ENCODE data around the gene MEIS1.

The MEIS1 gene

GRCh38 chr2:66581339-66582103, 146.6 kb downstream of the MEIS1 start:
- no peak for DNase-seq (ENCODE audit: low spot score)

GRCh38 chr2:66582104-66582986, 147.4 kb downstream of the MEIS1 start:
- DNase-seq (ENCODE audit: low spot score): no peak

GRCh38 chr2:66582987-66583880, 148.3 kb downstream of the MEIS1 start:
- no peak for DNase-seq (ENCODE audit: low spot score)

- DNase-seq (ENCODE audit: low spot score): no peak
Observed at GRCh38 chr2:66583881-66584280, 149.0 kb downstream of the MEIS1 start.

- DNase-seq (ENCODE audit: low spot score): no peak
Observed at GRCh38 chr2:66585587-66585986, 150.7 kb downstream of the MEIS1 start.

GRCh38 chr2:66587216-66587615, 152.3 kb downstream of the MEIS1 start:
- no peak for DNase-seq (ENCODE audit: low spot score)

- no peak for DNase-seq (ENCODE audit: low spot score)
Observed at GRCh38 chr2:66594001-66594400, 159.1 kb downstream of the MEIS1 start.

GRCh38 chr2:66595556-66595955, 160.6 kb downstream of the MEIS1 start:
- DNase-seq (ENCODE audit: low spot score): no peak

- DNase-seq (ENCODE audit: low spot score): no peak
Observed at GRCh38 chr2:66596256-66596655, 161.3 kb downstream of the MEIS1 start.

- no peak for DNase-seq (ENCODE audit: low spot score)
Observed at GRCh38 chr2:66601624-66602023, 166.7 kb downstream of the MEIS1 start.

- no peak for DNase-seq (ENCODE audit: low spot score)
Observed at GRCh38 chr2:66602341-66602740, 167.4 kb downstream of the MEIS1 start.

- no peak for DNase-seq (ENCODE audit: low spot score)
Observed at GRCh38 chr2:66604326-66604725, 169.4 kb downstream of the MEIS1 start.

- DNase-seq (ENCODE audit: low spot score): no peak
Observed at GRCh38 chr2:66604976-66605375, 170.1 kb downstream of the MEIS1 start.

- DNase-seq (ENCODE audit: low spot score): no peak
Observed at GRCh38 chr2:66607152-66607551, 172.2 kb downstream of the MEIS1 start.

All from kidney capillary endothelial cell (primary cell).